ENCODE data around the gene ISX. TPM values are rescaled to one million over a fixed set of nuclear protein-coding genes. Genes with fewer than 3 reads are reported as not detected.

ISX gene
- polyA plus RNA-seq, 2 of the 4 experiments (the other 2 are of a cell fraction): not detected

DNA sequence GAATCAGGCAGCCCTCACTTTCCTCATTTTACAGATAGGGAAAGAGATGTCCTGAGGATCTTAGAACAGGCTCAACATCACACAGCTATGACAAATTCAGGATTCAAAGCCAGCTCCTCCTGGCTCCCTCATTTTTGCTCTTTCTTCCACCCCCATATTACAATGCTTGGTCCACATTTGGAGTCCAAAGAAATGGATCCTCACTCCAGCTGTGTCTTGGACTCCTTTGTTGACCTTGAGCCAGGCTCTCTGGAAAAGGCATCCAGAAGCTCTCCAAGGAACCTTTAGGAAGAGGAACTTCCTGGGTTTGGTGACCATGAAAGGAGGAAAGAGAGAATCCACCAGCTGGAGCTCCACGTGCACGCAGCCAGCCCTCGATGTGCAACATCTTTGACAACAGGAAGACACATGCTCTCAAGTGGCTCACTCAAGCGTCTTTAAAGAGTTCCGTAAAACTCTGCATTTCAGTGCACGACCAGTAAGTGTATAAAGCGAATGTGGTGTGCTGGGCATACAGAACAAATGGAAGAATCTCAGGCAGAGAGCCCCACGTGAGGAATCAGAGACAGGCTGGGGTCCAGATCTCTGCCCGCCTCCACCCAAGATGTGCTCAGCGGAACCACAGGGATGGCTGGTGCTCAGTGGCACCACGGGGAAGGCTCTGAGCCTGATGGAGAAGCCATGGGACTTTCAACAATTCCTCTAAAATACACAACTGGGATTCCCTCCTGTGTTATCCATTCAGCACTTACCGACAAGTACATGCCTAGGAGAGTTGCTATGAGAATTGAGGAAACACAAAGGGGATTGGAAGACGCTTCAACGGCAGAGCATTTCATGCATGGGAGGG lies 48.4 kb downstream of the ISX start:
- Histone ChIP-seq H3K4me3 (no peak overlapping the region), H3K27ac (no peak overlapping the region), H3K9me3 (no peaks in the 10 kb centered on the region), H3K4me2 (no peak overlapping the region), H3K4me1 (no peaks in the 10 kb centered on the region)
- ATAC-seq (no peak), DNase-seq (ENCODE audit: low read depth in 1 of 2, low spot score in 1 of 2) (no peak), FAIRE-seq (no peak)
- TF ChIP-seq POLR2AphosphoS2 (conservative IDR thresholded peaks at IDR 0.05; ENCODE audit: low read length) (no peak), HMGXB4 (CRISPR knock-in tag; IDR thresholded peaks at IDR 0.05; ENCODE audit: borderline replicate concordance) (no peak), FOSB (CRISPR knock-in tag; IDR thresholded peaks at IDR 0.05) (no peak), ZNF302 (CRISPR knock-in tag; IDR thresholded peaks at IDR 0.05) (no peak), SMC3 (IDR thresholded peaks at IDR 0.05) (no peak), ZSCAN20 (CRISPR knock-in tag; IDR thresholded peaks at IDR 0.05) (no peak)
- TF ChIP-seq, protein P1, sequence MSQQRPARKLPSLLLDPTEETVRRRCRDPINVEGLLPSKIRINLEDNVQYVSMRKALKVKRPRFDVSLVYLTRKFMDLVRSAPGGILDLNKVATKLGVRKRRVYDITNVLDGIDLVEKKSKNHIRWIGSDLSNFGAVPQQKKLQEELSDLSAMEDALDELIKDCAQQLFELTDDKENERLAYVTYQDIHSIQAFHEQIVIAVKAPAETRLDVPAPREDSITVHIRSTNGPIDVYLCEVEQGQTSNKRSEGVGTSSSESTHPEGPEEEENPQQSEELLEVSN (IDR thresholded peaks at IDR 0.05; ENCODE audit: borderline replicate concordance, low read depth): no peak
- TF ChIP-seq, protein P2, sequence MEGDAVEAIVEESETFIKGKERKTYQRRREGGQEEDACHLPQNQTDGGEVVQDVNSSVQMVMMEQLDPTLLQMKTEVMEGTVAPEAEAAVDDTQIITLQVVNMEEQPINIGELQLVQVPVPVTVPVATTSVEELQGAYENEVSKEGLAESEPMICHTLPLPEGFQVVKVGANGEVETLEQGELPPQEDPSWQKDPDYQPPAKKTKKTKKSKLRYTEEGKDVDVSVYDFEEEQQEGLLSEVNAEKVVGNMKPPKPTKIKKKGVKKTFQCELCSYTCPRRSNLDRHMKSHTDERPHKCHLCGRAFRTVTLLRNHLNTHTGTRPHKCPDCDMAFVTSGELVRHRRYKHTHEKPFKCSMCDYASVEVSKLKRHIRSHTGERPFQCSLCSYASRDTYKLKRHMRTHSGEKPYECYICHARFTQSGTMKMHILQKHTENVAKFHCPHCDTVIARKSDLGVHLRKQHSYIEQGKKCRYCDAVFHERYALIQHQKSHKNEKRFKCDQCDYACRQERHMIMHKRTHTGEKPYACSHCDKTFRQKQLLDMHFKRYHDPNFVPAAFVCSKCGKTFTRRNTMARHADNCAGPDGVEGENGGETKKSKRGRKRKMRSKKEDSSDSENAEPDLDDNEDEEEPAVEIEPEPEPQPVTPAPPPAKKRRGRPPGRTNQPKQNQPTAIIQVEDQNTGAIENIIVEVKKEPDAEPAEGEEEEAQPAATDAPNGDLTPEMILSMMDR (IDR thresholded peaks at IDR 0.05): no peak
- TF ChIP-seq, protein P3, sequence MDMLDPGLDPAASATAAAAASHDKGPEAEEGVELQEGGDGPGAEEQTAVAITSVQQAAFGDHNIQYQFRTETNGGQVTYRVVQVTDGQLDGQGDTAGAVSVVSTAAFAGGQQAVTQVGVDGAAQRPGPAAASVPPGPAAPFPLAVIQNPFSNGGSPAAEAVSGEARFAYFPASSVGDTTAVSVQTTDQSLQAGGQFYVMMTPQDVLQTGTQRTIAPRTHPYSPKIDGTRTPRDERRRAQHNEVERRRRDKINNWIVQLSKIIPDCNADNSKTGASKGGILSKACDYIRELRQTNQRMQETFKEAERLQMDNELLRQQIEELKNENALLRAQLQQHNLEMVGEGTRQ (IDR thresholded peaks at IDR 0.05): no peak
- WGBS (ENCODE audit: missing lambda C conversion rate): 34% methylated on average over 14 of the region's 14 CpGs
- CTCF ChIA-PET: no interaction called here
- POLR2A ChIA-PET: no interaction called here

DNA sequence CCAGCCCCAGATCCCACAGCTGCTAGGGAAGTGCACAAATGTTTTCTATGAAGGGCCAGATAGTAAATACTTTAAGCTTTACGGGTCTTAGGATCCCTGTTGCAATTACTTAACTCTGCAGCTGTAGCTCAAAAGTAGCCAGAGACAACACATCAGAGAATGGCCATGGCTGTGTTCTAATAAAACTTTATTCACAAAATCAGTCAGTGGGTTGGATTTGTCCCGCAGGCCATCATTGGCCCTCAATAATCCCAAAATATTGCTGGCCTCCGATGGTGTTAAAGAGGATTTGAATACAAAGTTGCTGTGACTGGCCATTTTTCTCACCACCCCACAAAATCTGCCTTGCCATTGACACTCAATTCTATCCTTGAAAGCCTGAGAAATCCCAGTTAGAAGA lies 49.6 kb downstream of the ISX start:
- 72% methylated on average over 3 of the region's 3 CpGs for WGBS (ENCODE audit: missing lambda C conversion rate)
- no peaks in the 10 kb centered on the region for H3K9me3 ChIP-seq
- FAIRE-seq: no peak
- TF ChIP-seq HEYL (CRISPR knock-in tag; IDR thresholded peaks at IDR 0.05) (no peak), RCOR1 (IDR thresholded peaks at IDR 0.05; ENCODE audit: low read depth, low read length) (no peak), ZFP36 (IDR thresholded peaks at IDR 0.05; ENCODE audit: borderline replicate concordance, partially characterized antibody) (no peak), PBX3 (IDR thresholded peaks at IDR 0.05) (no peak), TFCP2L1 (CRISPR knock-in tag; IDR thresholded peaks at IDR 0.05) (no peak), HES2 (IDR thresholded peaks at IDR 0.05) (no peak), GATA3 (IDR thresholded peaks at IDR 0.05; ENCODE audit: borderline replicate concordance) (no peak), HOXA7 (CRISPR knock-in tag; IDR thresholded peaks at IDR 0.05) (no peak), EHMT2 (IDR thresholded peaks at IDR 0.05; ENCODE audit: low read depth) (no peak), SMC3 (IDR thresholded peaks at IDR 0.05) (no peak), HMGXB4 (CRISPR knock-in tag; IDR thresholded peaks at IDR 0.05; ENCODE audit: borderline replicate concordance) (no peak), KDM1A (IDR thresholded peaks at IDR 0.05; ENCODE audit: low read depth) (no peak), CHD2 (IDR thresholded peaks at IDR 0.05; ENCODE audit: low read length, partially characterized antibody) (no peak), EP300 (IDR thresholded peaks at IDR 0.05) (no peak), FOSB (CRISPR knock-in tag; IDR thresholded peaks at IDR 0.05) (no peak), HOXB13 (CRISPR knock-in tag; IDR thresholded peaks at IDR 0.05; ENCODE audit: low read depth) (no peak), NR3C1 (IDR thresholded peaks at IDR 0.05) (no peak), HDAC2 (IDR thresholded peaks at IDR 0.05) (no peak)
- TF ChIP-seq, protein P4, sequence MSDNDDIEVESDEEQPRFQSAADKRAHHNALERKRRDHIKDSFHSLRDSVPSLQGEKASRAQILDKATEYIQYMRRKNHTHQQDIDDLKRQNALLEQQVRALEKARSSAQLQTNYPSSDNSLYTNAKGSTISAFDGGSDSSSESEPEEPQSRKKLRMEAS (IDR thresholded peaks at IDR 0.05): no peak
- TF ChIP-seq, protein P2 (IDR thresholded peaks at IDR 0.05): no peak
- no peak overlapping the region for H3K27ac ChIP-seq
- DNase-seq (ENCODE audit: low read depth in 1 of 2, low spot score in 1 of 2): no peak
- ChIA-PET CTCF (interaction anchor here (1.5 kb wide), 1 partner anchor 14 kb away, joined by 3 read pairs; no protein-coding TSS in a partner anchor), POLR2A (no interaction called here)
- H3K4me3 ChIP-seq: no peak overlapping the region
- H3K4me1 ChIP-seq: no peaks in the 10 kb centered on the region
- no peak overlapping the region for H3K4me2 ChIP-seq
- no peak for ATAC-seq
